GM20431 (cell line): ENCODE measurements around the gene ADM.

Experiments
- in situ Hi-C: fragments of 300-500 bp; cut with MseI, MboI; formaldehyde crosslinking; loops from one replicate; pipeline ENCODE4 v1.15.0; 2020; ENCODE audit warnings: low sequenced_read_pairs; ENCODE audit not compliant: unreplicated experiment

ADM gene

GRCh38 chr11:10288881-10289764, 15.8 kb upstream of the ADM start:
- in situ Hi-C loops = no loop called here

GRCh38 chr11:10289765-10290380, 15.0 kb upstream of the ADM start:
- in situ Hi-C loops = no loop called here

GRCh38 chr11:10291801-10292638, 12.9 kb upstream of the ADM start:
- in situ Hi-C loops = no loop called here

GRCh38 chr11:10293423-10294289, 11.2 kb upstream of the ADM start, which contains the start of gene SBF2:
Gene SBF2 (minus strand): TSS chr11:10294219. CDS start chr11:10294069, 150 bp downstream.
- in situ Hi-C loops = no loop called here

GRCh38 chr11:10294290-10294953, 10.5 kb upstream of the ADM start:
- in situ Hi-C loops = no loop called here

GRCh38 chr11:10295064-10295901, 9.6 kb upstream of the ADM start:
- in situ Hi-C loops = no loop called here

- in situ Hi-C loops = no loop called here
These were observed 6.5 kb upstream of the ADM start for GRCh38 chr11:10298342-10298741.

GRCh38 chr11:10301656-10302358, 3.1 kb upstream of the ADM start:
- in situ Hi-C loops = loop anchor here (25.0 kb wide), 2 partner anchors 90 to 440 kb away; no protein-coding TSS in a partner anchor

- in situ Hi-C loops = loop anchor here (25.0 kb wide), 2 partner anchors 90 to 440 kb away; no protein-coding TSS in a partner anchor
These were observed 2.5 kb upstream of the ADM start for GRCh38 chr11:10302359-10302743.

GRCh38 chr11:10302744-10303557, 1.9 kb upstream of the ADM start:
- in situ Hi-C loops = loop anchor here (25.0 kb wide), 2 partner anchors 91 to 441 kb away; no protein-coding TSS in a partner anchor

- in situ Hi-C loops = loop anchor here (25.0 kb wide), 2 partner anchors 91 to 441 kb away; no protein-coding TSS in a partner anchor
These were observed 1.1 kb upstream of the ADM start for GRCh38 chr11:10303558-10304363.

- in situ Hi-C loops = loop anchor here (25.0 kb wide), 2 partner anchors 93 to 443 kb away; no protein-coding TSS in a partner anchor
These were observed 540 bp downstream of the ADM start for GRCh38 chr11:10305262-10305963.

- in situ Hi-C loops = loop anchor here (25.0 kb wide), 2 partner anchors 94 to 444 kb away; no protein-coding TSS in a partner anchor
These were observed 1.4 kb downstream of the ADM start for GRCh38 chr11:10305964-10306918.

GRCh38 chr11:10307022-10307399, 2.1 kb downstream of the ADM start:
- in situ Hi-C loops = loop anchor here (25.0 kb wide), 2 partner anchors 95 to 445 kb away; no protein-coding TSS in a partner anchor
